ENCODE measurements around the gene NAA15.

- TF ChIP-seq, protein P1, sequence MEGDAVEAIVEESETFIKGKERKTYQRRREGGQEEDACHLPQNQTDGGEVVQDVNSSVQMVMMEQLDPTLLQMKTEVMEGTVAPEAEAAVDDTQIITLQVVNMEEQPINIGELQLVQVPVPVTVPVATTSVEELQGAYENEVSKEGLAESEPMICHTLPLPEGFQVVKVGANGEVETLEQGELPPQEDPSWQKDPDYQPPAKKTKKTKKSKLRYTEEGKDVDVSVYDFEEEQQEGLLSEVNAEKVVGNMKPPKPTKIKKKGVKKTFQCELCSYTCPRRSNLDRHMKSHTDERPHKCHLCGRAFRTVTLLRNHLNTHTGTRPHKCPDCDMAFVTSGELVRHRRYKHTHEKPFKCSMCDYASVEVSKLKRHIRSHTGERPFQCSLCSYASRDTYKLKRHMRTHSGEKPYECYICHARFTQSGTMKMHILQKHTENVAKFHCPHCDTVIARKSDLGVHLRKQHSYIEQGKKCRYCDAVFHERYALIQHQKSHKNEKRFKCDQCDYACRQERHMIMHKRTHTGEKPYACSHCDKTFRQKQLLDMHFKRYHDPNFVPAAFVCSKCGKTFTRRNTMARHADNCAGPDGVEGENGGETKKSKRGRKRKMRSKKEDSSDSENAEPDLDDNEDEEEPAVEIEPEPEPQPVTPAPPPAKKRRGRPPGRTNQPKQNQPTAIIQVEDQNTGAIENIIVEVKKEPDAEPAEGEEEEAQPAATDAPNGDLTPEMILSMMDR (IDR thresholded peaks at IDR 0.05): no peak
- no peak for TF ChIP-seq POLR2A (IDR thresholded peaks at IDR 0.05)
Measured at GRCh38 chr4:139402436-139402835, 101.1 kb downstream of the NAA15 start.
